Ascending aorta (tissue), 2 donors: ENCODE data around the gene UACA. TPM values are rescaled to one million over a fixed set of nuclear protein-coding genes. Genes with fewer than 3 reads are reported as not detected.

Source experiments
- DNase-seq, 2 donors: peaks; one replicate each; pipeline ENCODE4 v3.0.0-alpha.2; 2019; ENCODE audit warnings: low spot score in 2 of 2
- H3K27ac ChIP-seq, 2 donors: fragments of 200-600 bp; sonication (generic); one replicate each; pipeline ENCODE4 v1.5.1; 2016 to 2017; ENCODE audit warnings: mild to moderate bottlenecking in 1 of 2
- H3K27me3 ChIP-seq: fragments of 200-600 bp; sonication (generic); one replicate; pipeline ENCODE4 v1.5.1; 2017
- H3K36me3 ChIP-seq, 2 donors: fragments of 200-600 bp; sonication (generic); one replicate each; pipeline ENCODE4 v1.5.1; 2016
- H3K4me1 ChIP-seq, 2 donors: fragments of 200-600 bp; sonication (generic); one replicate each; pipeline ENCODE4 v1.5.1; 2016 to 2017; ENCODE audit warnings: mild to moderate bottlenecking in 1 of 2
- H3K4me3 ChIP-seq, 2 donors: fragments of 200-600 bp; sonication (generic); one replicate each; pipeline ENCODE4 v1.5.1; 2016 to 2017; ENCODE audit warnings: mild to moderate bottlenecking in 1 of 2
- H3K9me3 ChIP-seq, 2 donors: fragments of 200-600 bp; sonication (generic); one replicate each; pipeline ENCODE4 v1.5.1; 2016
- intact Hi-C: fragments of 100-400 bp; cut with DNase I; formaldehyde crosslinking; loops from one replicate; pipeline ENCODE4 v1.15.1; 2023
- total RNA-seq: library from RNA; depleted of rRNA; stranded (reverse); fragments of >200 nt; gene quantifications from one replicate; pipeline ENCODE4 v1.1.0, GENCODE V29; 2016
- TF ChIP-seq, protein P1 (sequence below), 3 experiments: fragments of 200-600 bp in 2 of 3; fragments of 450-650 bp in 1 of 3; sonication (generic) in 2 of 3; IDR thresholded peaks; one replicate each; pipeline ENCODE4 v1.5.1; 2016 to 2019; ENCODE audit warnings: antibody characterized with exemption in 3 of 3, mild to moderate bottlenecking in 1 of 3, moderate library complexity in 1 of 3

The UACA gene
- total RNA-seq, 1 donor from 2014 or later: 34.0 TPM

DNA sequence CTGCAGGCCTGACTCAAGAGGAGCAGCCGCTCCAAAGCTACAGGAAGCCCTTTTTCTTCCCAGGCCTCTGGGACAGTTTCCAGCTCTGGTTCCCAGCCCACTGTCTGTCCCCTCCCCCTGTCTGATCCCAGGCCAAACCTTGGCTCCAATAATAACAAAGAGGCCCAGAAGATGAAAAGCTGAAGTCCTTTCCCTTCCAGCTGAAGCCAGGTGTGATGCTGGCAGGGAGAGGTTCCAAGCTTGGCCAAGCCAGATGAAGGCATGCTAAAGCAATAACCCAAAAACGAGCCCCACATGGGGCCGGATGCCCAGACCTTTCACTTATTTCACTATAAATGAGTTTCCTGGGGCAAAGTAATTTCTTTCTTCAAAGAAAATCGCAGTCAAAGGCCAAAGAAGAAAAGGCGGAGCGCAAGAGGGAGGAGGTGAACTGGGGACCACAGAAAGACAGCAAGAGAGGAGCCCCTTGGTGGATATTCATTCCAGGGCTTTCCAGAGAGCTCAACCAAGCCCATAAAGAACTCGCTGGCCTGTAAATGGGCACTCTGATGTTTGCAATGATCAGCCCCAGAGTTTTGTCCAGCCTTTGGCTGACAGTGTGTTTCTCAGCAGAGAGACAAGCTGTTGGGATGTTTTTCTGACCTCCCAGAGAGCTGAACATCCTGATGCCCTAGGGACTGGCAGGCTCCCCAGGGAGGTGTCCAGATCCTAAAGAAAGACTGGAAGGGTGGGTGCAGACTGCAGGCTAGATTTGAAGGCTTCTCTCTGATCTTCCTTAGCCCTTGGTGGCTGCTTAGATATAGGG is 157.6 kb downstream of the UACA start:
- Histone ChIP-seq H3K4me3 (no peak overlapping the region), H3K36me3 (no peaks in the 10 kb centered on the region), H3K27ac (peak overlapping the region in 1 of 2 donors; percentile 38), H3K4me1 (peaks cover 5 to 12% of the 10 kb centered on the region in 2 donors), H3K27me3 (no peaks in the 10 kb centered on the region), H3K9me3 (no peaks in the 10 kb centered on the region)
- DNase-seq: no peak
- TF ChIP-seq, protein P1, sequence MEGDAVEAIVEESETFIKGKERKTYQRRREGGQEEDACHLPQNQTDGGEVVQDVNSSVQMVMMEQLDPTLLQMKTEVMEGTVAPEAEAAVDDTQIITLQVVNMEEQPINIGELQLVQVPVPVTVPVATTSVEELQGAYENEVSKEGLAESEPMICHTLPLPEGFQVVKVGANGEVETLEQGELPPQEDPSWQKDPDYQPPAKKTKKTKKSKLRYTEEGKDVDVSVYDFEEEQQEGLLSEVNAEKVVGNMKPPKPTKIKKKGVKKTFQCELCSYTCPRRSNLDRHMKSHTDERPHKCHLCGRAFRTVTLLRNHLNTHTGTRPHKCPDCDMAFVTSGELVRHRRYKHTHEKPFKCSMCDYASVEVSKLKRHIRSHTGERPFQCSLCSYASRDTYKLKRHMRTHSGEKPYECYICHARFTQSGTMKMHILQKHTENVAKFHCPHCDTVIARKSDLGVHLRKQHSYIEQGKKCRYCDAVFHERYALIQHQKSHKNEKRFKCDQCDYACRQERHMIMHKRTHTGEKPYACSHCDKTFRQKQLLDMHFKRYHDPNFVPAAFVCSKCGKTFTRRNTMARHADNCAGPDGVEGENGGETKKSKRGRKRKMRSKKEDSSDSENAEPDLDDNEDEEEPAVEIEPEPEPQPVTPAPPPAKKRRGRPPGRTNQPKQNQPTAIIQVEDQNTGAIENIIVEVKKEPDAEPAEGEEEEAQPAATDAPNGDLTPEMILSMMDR (IDR thresholded peaks at IDR 0.05): no peak
- intact Hi-C loops: no loop called here

- Histone ChIP-seq H3K27me3 (no peaks in the 10 kb centered on the region), H3K9me3 (no peaks in the 10 kb centered on the region), H3K4me3 (no peak overlapping the region), H3K27ac (peak overlapping the region in 1 of 2 donors; percentile 38), H3K36me3 (no peaks in the 10 kb centered on the region), H3K4me1 (peaks cover 5 to 12% of the 10 kb centered on the region in 2 donors)
- intact Hi-C loops: no loop called here
- DNase-seq: no peak
- TF ChIP-seq, protein P1 (IDR thresholded peaks at IDR 0.05): peak in 1 of 3 experiments; percentile 10
Observed at GRCh38 chr15:70604666-70605315, 158.6 kb downstream of the UACA start.

Other genes starting within 250 kb of the UACA start
- gene LARP6, start 90.6 kb upstream of the UACA start, total RNA-seq: 18.7 TPM
- gene THAP10, start 128.9 kb upstream of the UACA start, total RNA-seq: 3.1 TPM
- 23.1 TPM for gene LRRC49, start 129.3 kb upstream of the UACA start, total RNA-seq